Activated T-helper 17 cell treated with anti-CD3 and anti-CD28 coated beads, Interleukin-2, amount 50 U/mL, for 72 hours (primary cell): ENCODE results near the gene COL4A2. TPM values are rescaled to one million over a fixed set of nuclear protein-coding genes. Genes with fewer than 3 reads are reported as not detected.
"Not testable (repeated sequence)": the region's sequence is repeated elsewhere in the genome, so short reads cannot be mapped to it uniquely, and the experiment has no call there.

Experiments
- ATAC-seq: fragments of 150-1000 bp; cut with Tn5 transposase; replicated peaks from 2 replicates; pipeline ENCODE4 v1.10.0; 2021; ENCODE audit warnings: mild to moderate bottlenecking, moderate library complexity
- H3K27ac Mint-ChIP-seq: one replicate; pipeline ENCODE4 v1.8.0; 2022; ENCODE audit warnings: mixed read lengths
- H3K27me3 Mint-ChIP-seq: one replicate; pipeline ENCODE4 v1.8.0; 2022; ENCODE audit warnings: mixed read lengths
- H3K36me3 Mint-ChIP-seq: one replicate; pipeline ENCODE4 v1.8.0; 2022; ENCODE audit warnings: low read depth, mild to moderate bottlenecking, mixed read lengths
- H3K4me1 Mint-ChIP-seq: one replicate; pipeline ENCODE4 v1.8.0; 2022; ENCODE audit warnings: mixed read lengths
- H3K4me3 Mint-ChIP-seq: one replicate; pipeline ENCODE4 v1.8.0; 2022; ENCODE audit warnings: mild to moderate bottlenecking, mixed read lengths
- H3K9me3 Mint-ChIP-seq: one replicate; pipeline ENCODE4 v1.8.0; 2022; ENCODE audit warnings: mixed read lengths
- total RNA-seq, 2 donors: library from RNA; stranded (reverse); gene quantifications; one replicate each; pipeline ENCODE4 v1.2.3, GENCODE V29; 2022

Gene COL4A2
- total RNA-seq, 2 donors from 2014 or later, result 0.56 TPM; not detected in 1

DNA sequence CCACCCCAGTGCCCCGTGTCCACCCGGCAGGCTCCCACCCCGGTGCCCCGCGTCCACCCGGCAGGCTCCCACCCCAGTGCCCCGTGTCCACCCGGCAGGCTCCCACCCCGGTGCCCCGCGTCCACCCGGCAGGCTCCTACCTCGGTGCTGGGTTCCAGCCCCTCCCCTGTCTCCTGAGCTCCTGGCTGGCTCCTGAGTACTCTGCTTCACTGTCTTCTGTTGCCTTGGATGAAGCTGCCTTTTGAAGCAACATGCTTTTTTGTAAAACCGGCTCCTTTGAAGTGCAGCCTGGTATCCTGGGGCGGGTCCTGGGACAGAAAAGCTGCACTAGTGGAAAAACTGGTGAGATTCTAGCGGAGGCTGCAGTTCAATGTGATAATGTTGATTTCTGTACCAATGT is 6.6 kb downstream of the COL4A2 start:
- peaks cover 42% of the 10 kb centered on the region for H3K27me3 Mint-ChIP-seq
- not testable (repeated sequence) for H3K4me3 Mint-ChIP-seq, H3K4me1 Mint-ChIP-seq, ATAC-seq, H3K36me3 Mint-ChIP-seq, H3K9me3 Mint-ChIP-seq, H3K27ac Mint-ChIP-seq

DNA sequence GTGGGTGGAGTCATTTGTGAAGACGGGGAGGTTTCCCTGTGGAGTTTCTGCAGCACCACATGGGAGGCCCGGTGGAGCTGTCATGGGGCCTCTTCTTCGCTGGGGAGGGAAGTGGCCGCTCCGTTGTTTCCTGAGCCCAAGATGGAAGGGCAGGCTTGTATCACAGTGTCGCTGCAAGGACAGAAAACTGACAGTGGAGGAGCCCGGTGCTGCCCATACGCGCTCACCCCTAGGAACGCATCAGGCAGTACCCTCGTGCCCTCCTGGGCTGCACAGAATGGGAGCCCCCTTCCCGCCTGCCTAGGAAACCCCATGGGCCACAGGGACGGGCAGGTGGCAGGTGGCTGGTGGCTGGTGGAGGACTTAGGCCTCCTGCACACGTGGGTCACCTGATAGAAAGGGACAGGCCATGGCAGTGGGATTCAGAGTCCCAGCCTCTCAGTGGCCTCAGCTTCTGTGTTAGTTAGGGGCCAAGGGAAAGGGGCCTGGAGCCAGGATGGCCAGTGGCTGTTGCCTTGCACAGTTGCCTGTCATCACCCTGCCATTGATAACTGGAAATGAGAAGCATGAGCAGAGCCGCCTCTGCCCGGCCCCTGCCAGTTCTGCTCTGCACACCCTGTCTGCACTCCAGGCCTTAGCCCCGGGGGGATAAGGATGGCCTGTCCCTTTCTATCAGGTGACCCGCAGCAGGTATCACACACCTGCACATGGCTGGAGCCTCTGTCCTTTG is 7.6 kb downstream of the COL4A2 start:
- Mint-ChIP-seq H3K27ac (no peak overlapping the region), H3K27me3 (peaks cover 40% of the 10 kb centered on the region), H3K4me1 (no peaks in the 10 kb centered on the region), H3K36me3 (no peaks in the 10 kb centered on the region), H3K9me3 (no peaks in the 10 kb centered on the region), H3K4me3 (no peak overlapping the region)
- ATAC-seq, result no peak

DNA sequence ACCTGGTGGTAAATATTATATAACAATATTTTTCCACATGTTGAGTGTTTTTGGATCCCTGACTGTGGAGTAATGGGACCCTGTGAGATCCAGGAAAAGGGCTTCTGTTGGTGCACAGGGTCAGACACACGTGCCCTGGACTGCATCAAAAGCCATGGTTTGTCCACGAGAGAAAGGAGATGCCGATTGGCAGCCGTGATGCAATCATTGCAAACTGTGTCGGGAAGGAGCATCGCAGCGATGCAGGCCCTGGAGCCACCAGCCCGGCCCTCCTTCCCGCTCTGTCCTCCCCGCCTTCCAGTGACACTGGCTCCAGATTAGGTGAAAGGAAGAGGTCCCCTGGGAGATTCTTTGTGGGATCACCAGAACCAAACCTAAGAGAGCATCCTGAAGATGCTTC is 9.1 kb downstream of the COL4A2 start:
- Mint-ChIP-seq H3K9me3 (no peaks in the 10 kb centered on the region), H3K4me3 (no peak overlapping the region), H3K4me1 (no peaks in the 10 kb centered on the region), H3K36me3 (no peaks in the 10 kb centered on the region), H3K27me3 (peaks cover 31% of the 10 kb centered on the region), H3K27ac (no peak overlapping the region)
- ATAC-seq, result no peak

DNA sequence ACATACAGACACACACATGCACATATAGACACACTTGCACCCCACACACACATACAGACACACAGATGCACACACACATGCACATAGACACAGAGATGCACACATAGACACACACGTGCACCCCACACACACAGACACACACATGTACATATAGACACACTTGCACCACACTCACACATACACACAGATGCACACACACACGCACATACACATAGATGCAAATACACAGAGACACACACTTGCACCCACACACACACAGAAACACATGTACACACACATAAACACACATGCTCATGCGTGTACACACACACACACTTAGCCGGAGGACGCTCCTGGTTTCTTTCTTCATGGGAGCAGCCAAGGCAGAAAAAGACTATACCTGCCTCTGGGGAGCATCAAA is 10.0 kb downstream of the COL4A2 start:
- Mint-ChIP-seq H3K27me3 (peaks cover 35% of the 10 kb centered on the region), H3K27ac (no peak overlapping the region), H3K36me3 (no peaks in the 10 kb centered on the region), H3K4me3 (no peak overlapping the region), H3K9me3 (no peaks in the 10 kb centered on the region), H3K4me1 (no peaks in the 10 kb centered on the region)
- no peak for ATAC-seq

DNA sequence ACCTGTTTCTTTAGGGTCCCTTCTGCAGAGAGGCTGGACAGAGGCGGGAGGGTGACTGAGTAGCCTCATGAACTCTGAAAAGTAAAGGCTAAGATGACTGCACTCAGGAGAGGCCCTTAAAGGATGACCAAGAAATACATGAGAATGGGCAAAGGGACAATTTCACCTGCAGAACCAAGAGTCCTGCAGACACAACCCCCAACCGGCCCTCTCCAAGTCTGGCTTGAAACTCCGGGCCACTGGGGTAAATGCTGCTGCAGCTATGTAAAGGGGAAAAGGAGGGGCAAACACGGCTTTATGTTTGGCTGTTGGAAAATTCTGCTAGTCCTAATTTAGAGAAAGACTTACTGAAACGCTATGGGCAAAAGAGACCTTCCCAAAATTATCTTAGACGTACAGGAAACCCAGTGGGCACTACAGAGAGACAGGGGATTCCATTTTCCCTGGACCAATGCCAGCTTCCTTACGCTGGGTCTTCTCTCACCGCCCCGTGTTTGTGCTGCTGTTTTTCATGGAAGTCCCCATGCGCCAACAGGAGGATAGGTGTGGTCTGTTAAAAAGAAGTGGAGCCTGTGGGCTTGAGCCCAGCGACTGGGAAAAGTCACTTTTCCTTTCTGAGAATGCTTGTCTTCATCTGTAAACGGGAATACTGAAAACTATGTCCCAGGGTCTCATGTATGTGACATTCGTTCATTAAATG is 10.6 kb downstream of the COL4A2 start:
- Mint-ChIP-seq H3K4me1 (no peaks in the 10 kb centered on the region), H3K9me3 (no peaks in the 10 kb centered on the region), H3K36me3 (no peaks in the 10 kb centered on the region), H3K27me3 (peaks cover 35% of the 10 kb centered on the region), H3K4me3 (no peak overlapping the region), H3K27ac (no peak overlapping the region)
- ATAC-seq, result no peak

DNA sequence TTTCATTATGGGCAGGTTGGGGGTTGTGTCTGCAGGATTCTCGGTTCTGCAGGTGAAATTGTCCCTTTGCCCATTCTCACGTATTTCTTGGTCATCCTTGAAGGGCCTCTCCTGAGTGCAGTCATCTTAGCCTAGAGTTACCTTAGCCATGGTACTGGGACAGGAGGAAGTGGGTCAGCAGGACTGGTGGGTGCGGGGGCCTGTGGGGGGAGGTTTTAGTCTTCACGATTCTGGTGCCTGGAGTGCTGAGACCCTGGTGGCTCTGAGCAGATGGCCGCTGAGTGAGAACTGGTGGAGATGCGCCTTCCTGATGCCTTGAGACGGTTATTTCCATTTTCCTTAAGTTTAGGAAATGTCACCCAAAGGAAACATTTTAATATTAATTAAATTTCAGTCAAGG is 11.8 kb downstream of the COL4A2 start:
- no peak overlapping the region for H3K27ac Mint-ChIP-seq
- no peak overlapping the region for H3K4me3 Mint-ChIP-seq
- no peaks in the 10 kb centered on the region for H3K36me3 Mint-ChIP-seq
- ATAC-seq, result no peak
- no peaks in the 10 kb centered on the region for H3K4me1 Mint-ChIP-seq
- H3K27me3 Mint-ChIP-seq, result peaks cover 34% of the 10 kb centered on the region
- no peaks in the 10 kb centered on the region for H3K9me3 Mint-ChIP-seq

DNA sequence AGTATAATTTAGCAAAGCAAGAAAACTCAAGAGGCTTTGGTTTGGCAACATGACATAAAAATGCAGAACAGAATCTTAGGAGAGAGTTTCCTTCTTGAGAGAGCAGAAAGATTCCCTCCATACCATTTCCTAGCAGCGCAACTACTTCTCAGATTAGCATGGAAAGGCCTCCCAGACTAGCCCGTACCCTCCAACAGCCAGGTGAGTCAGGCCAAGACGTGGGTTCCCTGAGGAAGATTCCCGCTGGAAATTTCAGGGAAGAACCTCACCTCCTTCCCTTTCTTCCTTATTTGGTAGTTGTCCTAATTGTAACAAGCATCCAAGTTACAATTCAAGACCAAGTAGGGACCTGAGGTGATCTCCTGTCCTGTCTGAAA is 12.3 kb downstream of the COL4A2 start:
- Mint-ChIP-seq H3K4me3 (no peak overlapping the region), H3K27ac (no peak overlapping the region), H3K27me3 (peaks cover 33% of the 10 kb centered on the region), H3K4me1 (no peaks in the 10 kb centered on the region), H3K36me3 (no peaks in the 10 kb centered on the region), H3K9me3 (no peaks in the 10 kb centered on the region)
- ATAC-seq, result no peak

DNA sequence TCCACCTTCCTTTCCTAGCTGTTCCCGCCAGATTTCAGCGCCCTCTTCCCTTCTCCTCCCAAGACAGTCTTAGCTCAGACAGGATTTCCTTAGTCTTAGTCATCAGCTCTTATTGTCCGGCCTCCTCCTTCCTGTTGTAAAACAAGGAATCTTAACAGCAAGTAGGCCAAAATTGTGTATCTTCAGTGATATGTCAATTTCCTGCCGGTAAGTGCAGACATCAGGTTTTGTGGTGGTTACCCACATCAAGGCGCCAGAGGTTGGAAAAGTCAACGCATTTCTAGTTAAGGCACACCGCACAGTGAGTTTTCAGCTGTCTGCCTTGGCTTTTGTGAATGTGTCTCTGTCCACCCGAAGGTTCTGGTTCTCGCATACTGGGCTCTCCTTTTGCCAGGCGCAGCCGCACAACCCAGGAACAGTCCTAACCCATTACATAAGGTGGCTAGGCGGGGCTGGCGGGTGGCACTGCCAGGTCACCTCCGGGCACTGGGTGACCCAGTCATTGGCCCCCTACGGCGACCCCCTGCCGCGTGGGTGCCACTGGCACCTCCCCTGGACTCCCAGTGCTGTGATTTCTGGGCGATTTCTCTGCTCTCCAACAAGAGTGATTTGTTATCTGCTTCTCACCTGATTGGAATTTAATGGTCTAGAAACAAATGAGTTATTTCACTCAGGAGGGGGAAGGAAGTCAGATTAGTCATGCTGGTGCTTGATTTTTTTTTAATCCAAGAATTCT is 12.9 kb downstream of the COL4A2 start:
- Mint-ChIP-seq H3K4me3 (no peak overlapping the region), H3K27ac (no peak overlapping the region)
- peak; percentile 34 for ATAC-seq

DNA sequence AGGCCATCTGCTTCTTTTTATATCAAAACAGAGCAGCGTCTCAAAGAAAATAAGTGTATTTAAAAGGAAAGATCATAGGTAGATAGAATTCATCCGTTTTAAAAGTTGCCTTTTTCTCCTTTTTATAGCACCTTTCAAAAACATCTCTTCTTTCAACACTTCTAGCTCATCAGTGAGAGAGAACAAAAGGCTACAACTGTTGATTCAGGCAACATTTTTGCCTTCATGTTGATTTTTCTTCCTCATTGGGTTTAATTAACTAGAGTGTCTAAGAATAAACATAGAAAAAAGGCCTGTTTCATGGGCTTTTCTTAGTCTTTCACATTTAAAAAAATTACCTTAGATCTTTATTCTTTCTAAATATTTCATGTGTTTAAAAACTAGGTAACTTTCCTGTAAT is 13.6 kb downstream of the COL4A2 start:
- Mint-ChIP-seq H3K4me3 (no peak overlapping the region), H3K27me3 (peaks cover 39% of the 10 kb centered on the region), H3K4me1 (no peaks in the 10 kb centered on the region), H3K27ac (no peak overlapping the region), H3K9me3 (no peaks in the 10 kb centered on the region), H3K36me3 (no peaks in the 10 kb centered on the region)
- no peak for ATAC-seq

More for the DNA sequence above, 12.9 kb downstream of the COL4A2 start:
- H3K4me1 Mint-ChIP-seq, result no peaks in the 10 kb centered on the region
- H3K27me3 Mint-ChIP-seq, result peaks cover 38% of the 10 kb centered on the region
- no peaks in the 10 kb centered on the region for H3K36me3 Mint-ChIP-seq
- H3K9me3 Mint-ChIP-seq, result no peaks in the 10 kb centered on the region

DNA sequence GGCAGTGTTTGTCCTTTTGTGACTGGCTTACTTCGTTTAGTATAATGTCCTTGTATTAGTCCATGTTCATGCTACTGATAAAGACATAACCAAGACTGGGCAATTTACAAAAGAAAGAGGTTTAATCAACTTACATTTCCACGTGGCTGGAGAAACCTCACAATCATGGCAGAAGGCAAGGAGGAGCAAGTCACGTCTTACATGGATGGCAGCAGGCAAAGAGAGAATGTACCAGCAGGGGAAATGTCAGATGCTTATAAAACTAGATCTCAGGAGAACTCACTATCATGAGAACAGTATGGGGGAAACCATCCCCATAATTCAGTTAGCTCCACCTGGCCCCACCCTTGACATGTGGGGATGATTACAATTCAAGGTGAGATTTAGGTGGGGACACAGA is 14.5 kb downstream of the COL4A2 start:
- not testable (repeated sequence) for H3K4me1 Mint-ChIP-seq, H3K4me3 Mint-ChIP-seq, H3K36me3 Mint-ChIP-seq, ATAC-seq, H3K27ac Mint-ChIP-seq, H3K9me3 Mint-ChIP-seq
- peaks cover 41% of the 10 kb centered on the region for H3K27me3 Mint-ChIP-seq

DNA sequence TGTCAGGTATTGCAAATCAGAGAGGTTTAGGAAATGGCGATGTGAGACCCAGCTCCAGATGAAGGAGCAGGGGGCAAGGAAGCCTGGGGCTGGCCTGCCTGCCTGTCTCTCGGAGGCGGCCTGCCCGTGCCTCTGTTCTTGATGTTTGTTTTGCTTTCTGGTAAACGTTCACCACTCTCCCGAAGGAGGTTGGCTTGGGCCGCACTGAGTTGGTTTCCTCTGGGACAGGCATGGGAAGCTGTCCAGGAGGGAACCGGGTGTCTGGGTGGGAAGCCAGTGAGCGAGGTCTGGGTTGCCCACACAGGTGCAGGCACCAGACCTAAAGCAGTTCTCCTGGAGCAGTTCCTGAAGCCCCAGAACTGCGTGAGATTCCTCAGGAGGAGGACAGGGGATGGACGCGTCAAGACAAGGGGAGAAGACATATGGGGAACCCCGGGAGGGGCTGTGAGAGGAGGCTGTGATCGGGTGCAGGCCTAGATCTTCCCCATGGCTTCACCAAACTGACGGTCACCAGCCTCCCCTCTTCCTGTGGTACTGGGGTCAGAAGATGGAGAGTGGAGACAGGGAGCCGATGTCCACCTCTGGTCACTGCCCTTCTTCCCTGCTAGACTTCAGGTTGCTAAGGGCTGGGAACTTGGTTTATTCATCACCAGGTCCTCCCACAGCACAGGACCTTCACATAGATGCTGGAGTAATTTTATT is 15.2 kb downstream of the COL4A2 start:
- H3K27ac Mint-ChIP-seq, result no peak overlapping the region
- ATAC-seq, result no peak
- peaks cover 45% of the 10 kb centered on the region for H3K27me3 Mint-ChIP-seq
- no peak overlapping the region for H3K4me3 Mint-ChIP-seq
- no peaks in the 10 kb centered on the region for H3K9me3 Mint-ChIP-seq
- H3K4me1 Mint-ChIP-seq, result no peaks in the 10 kb centered on the region
- H3K36me3 Mint-ChIP-seq, result no peaks in the 10 kb centered on the region

DNA sequence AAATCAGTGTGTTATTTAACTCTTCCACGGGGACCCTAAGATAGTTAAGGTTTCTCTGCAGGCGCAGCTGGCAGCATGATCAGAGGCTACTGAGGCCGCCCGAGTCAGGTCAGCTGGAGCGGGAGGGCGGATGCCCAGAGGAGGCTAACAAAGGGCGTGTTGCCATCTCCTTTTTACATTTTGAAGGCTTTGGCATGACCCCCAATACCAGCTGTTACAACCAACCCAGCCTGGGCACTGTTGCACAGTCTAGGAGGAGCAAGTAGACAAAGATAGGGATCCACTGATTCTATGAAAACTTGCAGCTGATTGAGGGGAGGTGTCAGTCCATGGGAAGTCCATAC is 15.7 kb downstream of the COL4A2 start:
- H3K27me3 Mint-ChIP-seq, result peaks cover 46% of the 10 kb centered on the region
- H3K9me3 Mint-ChIP-seq, result no peaks in the 10 kb centered on the region

DNA sequence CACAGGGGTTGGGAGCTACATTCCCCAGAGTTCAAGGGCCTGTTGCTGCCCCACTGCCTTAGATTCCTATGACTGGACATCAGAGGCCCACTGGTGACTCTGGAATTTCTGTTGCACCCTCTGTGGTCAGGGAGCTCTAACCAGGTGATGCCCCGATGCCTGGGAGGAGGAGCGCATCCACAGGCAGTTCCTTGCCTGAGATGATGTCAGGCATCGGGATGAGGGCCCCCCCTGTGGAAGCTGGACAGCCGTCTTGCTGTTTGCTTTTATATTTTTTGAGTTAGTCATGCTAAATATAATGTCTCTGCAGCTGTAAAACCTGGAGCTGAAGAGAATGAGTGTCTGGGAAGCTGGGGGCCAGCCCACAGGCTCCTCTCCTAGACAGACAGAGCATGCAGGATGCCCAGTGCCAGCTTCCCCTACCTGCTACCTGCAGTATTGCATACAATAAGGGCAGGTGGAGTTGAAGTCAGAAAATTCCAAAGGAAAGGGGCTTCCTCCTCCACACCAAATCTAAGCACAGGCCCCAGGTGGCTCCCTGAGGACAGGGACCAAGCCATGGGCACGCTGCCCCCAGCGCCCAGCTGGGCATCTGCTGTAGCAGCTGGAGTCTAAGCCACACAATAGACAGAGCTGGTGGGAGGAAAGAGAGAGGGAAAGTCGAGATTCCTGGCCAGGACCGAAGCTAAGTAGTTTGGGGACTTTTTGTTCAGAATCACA is 16.2 kb downstream of the COL4A2 start:
- peaks cover 47% of the 10 kb centered on the region for H3K27me3 Mint-ChIP-seq
- no peaks in the 10 kb centered on the region for H3K4me1 Mint-ChIP-seq
- no peak overlapping the region for H3K4me3 Mint-ChIP-seq
- H3K36me3 Mint-ChIP-seq, result no peaks in the 10 kb centered on the region
- ATAC-seq, result no peak
- no peaks in the 10 kb centered on the region for H3K9me3 Mint-ChIP-seq
- H3K27ac Mint-ChIP-seq, result no peak overlapping the region

More for the DNA sequence above, 15.7 kb downstream of the COL4A2 start:
- Mint-ChIP-seq H3K4me3 (no peak overlapping the region), H3K27ac (no peak overlapping the region), H3K36me3 (no peaks in the 10 kb centered on the region), H3K4me1 (no peaks in the 10 kb centered on the region)
- no peak for ATAC-seq
